ENCODE results near the gene RSAD1.

RSAD1 gene

DNA sequence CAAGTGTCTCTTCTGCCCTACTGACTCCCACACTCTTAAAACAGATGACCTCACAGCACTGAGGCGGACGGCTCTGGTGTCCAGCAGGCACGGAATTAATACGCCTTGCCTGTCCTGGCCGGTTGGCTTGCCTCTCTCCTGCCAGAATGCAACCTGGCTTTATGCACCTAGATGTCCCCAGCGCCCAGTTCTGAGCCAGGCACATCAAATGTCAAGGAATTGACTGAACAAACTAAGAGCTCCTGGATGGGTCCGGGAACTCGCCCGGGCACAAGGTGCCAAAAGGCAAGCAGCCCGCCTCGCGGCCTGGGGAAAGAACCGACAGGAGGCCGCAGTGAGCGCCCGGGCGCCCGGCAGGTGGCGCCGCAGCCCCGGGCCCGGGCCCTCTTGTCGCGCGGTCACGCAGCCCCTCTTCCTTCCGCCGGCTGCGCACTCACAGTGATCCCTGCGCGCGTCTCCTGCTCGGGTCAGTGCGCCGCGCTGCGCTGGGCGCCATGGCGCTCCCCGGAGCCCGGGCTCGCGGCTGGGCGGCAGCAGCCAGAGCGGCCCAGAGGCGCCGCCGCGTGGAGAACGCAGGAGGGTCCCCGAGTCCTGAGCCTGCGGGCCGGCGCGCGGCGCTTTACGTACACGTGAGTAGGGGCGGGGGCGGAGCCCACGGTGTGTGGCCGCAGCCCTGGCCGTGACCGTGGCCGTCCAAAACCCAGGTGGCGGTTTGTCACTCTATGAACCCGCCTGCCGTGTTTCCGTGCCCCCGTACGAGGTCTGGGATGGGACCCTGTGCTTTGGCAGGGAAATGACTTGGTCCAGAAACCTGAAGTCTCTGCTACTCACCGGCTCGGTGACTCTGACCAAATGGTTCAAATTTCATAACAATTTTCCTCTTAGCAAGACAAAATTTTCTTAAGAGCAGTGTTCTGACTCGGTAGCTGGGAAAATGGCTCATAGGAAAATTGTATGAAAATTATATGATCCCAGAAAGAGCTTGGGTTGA lies at the start of gene RSAD1:
RSAD1 (plus strand) TSS at position 470 of the 991 bp plus-strand sequence; CDS start at position 495, 25 bp downstream.
- peak within 1 kb of the TSS; percentile 12; the same call in 1 of the 2 replicates for H3K27ac ChIP-seq (ENCODE audit: low read depth, low read length)
- H3K4me1 ChIP-seq (ENCODE audit: control insufficient read depth, insufficient read depth, low read length, unreplicated experiment): no peaks in the 10 kb centered on the region
- no peaks in the 10 kb centered on the region for H3K36me3 ChIP-seq (ENCODE audit: insufficient read depth, low read length)
- peak within 1 kb of the TSS; percentile 85 for H3K4me3 ChIP-seq (ENCODE audit: low read depth, low read length)
- peak within 1 kb of the TSS; percentile 86 for H2AFZ ChIP-seq (ENCODE audit: low read length, unreplicated experiment)
- H3K27me3 ChIP-seq (ENCODE audit: insufficient read depth, low read length): no peaks in the 10 kb centered on the region
- H3K79me2 ChIP-seq (ENCODE audit: control insufficient read depth, insufficient read depth, low read length, unreplicated experiment): no peaks in the 10 kb centered on the region

DNA sequence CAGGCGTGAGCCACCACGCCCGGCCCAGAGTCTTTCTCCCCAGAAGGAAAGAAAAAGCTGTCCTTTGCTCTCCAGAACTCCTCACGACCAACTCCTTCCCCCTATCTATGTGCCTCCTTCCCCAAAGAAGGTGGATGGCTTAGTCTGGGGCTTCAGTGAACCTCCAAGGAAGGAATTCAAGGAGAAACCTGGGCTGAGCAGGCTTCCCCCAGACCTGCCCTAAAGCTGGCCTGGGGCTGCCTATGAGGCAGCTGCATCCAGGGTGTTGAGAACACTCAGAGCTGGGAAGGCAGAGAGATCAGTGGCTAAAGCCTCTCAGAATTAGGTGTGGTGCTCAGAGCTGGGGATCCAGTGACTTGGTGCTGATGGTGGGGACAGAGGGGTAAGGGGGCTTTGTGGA lies 48.9 kb upstream of the RSAD1 start:
- Histone ChIP-seq H2AFZ (ENCODE audit: low read length, unreplicated experiment) (no peak overlapping the region), H3K27ac (ENCODE audit: low read depth, low read length) (no peak overlapping the region), H3K27me3 (ENCODE audit: insufficient read depth, low read length) (no peaks in the 10 kb centered on the region), H3K4me3 (ENCODE audit: low read depth, low read length) (no peak overlapping the region), H3K4me1 (ENCODE audit: control insufficient read depth, insufficient read depth, low read length, unreplicated experiment) (peaks cover 16% of the 10 kb centered on the region), H3K79me2 (ENCODE audit: control insufficient read depth, insufficient read depth, low read length, unreplicated experiment) (peaks cover 30% of the 10 kb centered on the region), H3K36me3 (ENCODE audit: insufficient read depth, low read length) (no peaks in the 10 kb centered on the region)

DNA sequence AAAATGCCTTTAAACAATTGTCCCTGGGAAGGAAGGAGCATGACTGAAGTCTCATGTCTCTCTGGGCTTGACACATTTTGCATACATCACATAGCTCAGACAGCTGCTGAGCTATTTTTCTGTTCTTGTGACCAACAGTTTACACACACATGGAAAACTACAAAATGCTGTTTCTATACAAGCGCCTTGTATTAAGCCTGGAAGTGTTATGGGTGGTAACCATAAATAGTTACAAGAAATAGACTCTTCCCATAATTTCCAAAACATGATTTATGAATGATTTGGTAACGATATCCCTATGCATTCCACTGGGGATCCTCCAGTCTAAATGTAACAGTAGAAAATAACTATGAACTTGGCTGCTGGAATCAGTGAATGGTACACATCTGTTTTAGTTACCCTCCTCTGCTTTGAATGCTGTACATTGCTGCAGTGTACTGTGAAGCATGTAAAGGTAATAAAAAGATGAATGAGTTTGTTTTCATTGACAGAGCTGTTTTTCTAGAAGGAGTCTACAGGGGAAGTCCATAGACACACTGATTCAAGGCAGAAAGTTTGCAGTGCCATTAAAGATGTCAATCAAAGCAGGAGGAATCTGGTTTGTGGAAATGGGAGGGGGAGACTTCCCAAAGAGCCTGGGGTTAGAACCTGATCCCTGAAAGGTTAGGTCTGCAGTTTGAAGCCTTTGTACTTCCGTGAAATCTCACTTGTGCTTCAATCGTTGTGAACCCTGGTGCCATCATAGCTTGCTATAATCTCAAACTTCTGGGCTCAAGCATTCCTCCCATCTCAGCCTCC lies 47.6 kb upstream of the RSAD1 start:
- Histone ChIP-seq H3K27ac (ENCODE audit: low read depth, low read length) (no peak overlapping the region), H3K27me3 (ENCODE audit: insufficient read depth, low read length) (no peaks in the 10 kb centered on the region), H3K4me1 (ENCODE audit: control insufficient read depth, insufficient read depth, low read length, unreplicated experiment) (peaks cover 6% of the 10 kb centered on the region), H3K79me2 (ENCODE audit: control insufficient read depth, insufficient read depth, low read length, unreplicated experiment) (peaks cover 23% of the 10 kb centered on the region), H3K36me3 (ENCODE audit: insufficient read depth, low read length) (no peaks in the 10 kb centered on the region), H3K4me3 (ENCODE audit: low read depth, low read length) (no peak overlapping the region), H2AFZ (ENCODE audit: low read length, unreplicated experiment) (no peak overlapping the region)

DNA sequence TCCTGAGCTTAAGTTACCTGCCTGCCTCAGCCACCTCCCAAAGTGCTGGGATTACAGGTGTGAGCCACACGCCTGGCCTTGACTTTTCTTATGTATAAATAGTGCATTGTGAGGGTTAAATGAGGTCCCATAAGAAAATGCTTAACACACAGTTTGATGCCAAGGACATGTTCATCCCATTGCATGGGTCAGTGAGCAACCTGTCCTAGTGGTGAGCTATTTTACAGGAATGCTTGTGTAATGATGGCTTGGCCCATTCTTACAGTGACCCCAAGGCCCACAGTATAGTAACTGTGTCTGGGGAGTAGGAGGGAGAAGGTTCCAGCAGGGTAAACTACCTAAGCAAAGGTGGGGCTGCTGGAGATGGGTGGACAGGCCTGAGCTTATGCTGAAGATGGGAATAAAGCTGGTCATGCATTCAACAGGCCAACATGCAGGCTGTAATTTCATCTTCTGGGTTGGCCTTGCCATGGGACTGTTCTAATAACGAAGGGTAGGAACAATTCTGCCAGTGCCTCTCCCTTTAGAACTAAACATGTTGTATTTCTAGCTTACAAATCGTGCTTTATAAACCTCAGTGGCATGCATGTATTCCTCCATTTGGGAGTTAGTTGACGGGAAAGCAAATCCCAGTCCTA lies 46.4 kb upstream of the RSAD1 start:
- Histone ChIP-seq H2AFZ (ENCODE audit: low read length, unreplicated experiment) (no peak overlapping the region), H3K4me1 (ENCODE audit: control insufficient read depth, insufficient read depth, low read length, unreplicated experiment) (peaks cover 3% of the 10 kb centered on the region), H3K79me2 (ENCODE audit: control insufficient read depth, insufficient read depth, low read length, unreplicated experiment) (peaks cover 16% of the 10 kb centered on the region), H3K36me3 (ENCODE audit: insufficient read depth, low read length) (0 out of 2 replicates have a peak, but pooled peaks cover 4% of the 10 kb centered on the region), H3K27ac (ENCODE audit: low read depth, low read length) (no peak overlapping the region), H3K4me3 (ENCODE audit: low read depth, low read length) (no peak overlapping the region), H3K27me3 (ENCODE audit: insufficient read depth, low read length) (no peaks in the 10 kb centered on the region)

DNA sequence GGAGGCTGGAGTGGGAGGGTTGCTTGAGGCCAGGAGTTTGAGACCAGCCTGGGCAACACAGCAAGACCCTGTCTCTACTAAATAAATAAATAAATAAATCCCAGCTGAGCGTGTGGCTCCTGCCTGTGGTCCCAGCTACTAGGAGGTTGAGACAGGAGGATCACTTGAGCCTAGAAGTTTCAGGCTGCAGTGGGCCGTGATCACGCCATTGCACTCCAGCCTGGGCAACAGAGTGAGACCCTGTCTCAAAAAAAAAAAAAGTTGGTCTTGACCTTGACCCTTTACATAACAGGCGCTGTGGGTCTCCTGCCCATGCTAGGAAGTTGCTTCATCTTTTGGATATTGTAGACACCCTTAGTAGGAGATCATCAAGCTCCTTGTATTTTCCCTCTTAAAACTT lies 41.3 kb upstream of the RSAD1 start:
- Histone ChIP-seq H3K4me3 (ENCODE audit: low read depth, low read length) (no peak overlapping the region), H3K79me2 (ENCODE audit: control insufficient read depth, insufficient read depth, low read length, unreplicated experiment) (peaks cover 2% of the 10 kb centered on the region), H3K36me3 (ENCODE audit: insufficient read depth, low read length) (0 out of 2 replicates have a peak, but pooled peaks cover 4% of the 10 kb centered on the region), H3K27me3 (ENCODE audit: insufficient read depth, low read length) (no peaks in the 10 kb centered on the region), H3K27ac (ENCODE audit: low read depth, low read length) (no peak overlapping the region), H3K4me1 (ENCODE audit: control insufficient read depth, insufficient read depth, low read length, unreplicated experiment) (no peaks in the 10 kb centered on the region), H2AFZ (ENCODE audit: low read length, unreplicated experiment) (no peak overlapping the region)

DNA sequence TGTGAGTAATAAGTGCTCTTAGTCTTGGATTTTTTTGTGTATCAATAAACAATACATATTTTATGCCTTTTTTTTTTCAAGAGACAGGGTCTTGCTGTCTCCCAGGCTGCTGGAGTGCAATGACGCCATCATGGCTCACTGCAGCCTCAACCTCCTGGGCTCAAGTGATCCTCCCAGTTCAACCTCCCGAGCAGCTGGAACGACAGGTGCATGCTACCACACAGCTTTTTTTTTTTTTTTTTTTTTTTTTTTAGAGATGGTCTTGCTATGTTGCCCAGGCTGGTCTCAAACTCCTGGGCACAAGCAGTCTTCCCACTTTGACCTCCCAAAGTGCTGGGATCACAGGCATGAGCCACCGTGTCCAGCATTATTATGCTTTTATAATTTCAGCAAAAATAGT lies 39.7 kb upstream of the RSAD1 start:
- no peak overlapping the region for H3K27ac ChIP-seq (ENCODE audit: low read depth, low read length)
- no peak overlapping the region for H3K4me3 ChIP-seq (ENCODE audit: low read depth, low read length)
- H3K79me2 ChIP-seq (ENCODE audit: control insufficient read depth, insufficient read depth, low read length, unreplicated experiment): peaks cover 2% of the 10 kb centered on the region
- H3K27me3 ChIP-seq (ENCODE audit: insufficient read depth, low read length): no peaks in the 10 kb centered on the region
- peaks cover 8% of the 10 kb centered on the region for H3K4me1 ChIP-seq (ENCODE audit: control insufficient read depth, insufficient read depth, low read length, unreplicated experiment)
- 0 out of 2 replicates have a peak, but pooled peaks cover 4% of the 10 kb centered on the region for H3K36me3 ChIP-seq (ENCODE audit: insufficient read depth, low read length)
- H2AFZ ChIP-seq (ENCODE audit: low read length, unreplicated experiment): no peak overlapping the region

DNA sequence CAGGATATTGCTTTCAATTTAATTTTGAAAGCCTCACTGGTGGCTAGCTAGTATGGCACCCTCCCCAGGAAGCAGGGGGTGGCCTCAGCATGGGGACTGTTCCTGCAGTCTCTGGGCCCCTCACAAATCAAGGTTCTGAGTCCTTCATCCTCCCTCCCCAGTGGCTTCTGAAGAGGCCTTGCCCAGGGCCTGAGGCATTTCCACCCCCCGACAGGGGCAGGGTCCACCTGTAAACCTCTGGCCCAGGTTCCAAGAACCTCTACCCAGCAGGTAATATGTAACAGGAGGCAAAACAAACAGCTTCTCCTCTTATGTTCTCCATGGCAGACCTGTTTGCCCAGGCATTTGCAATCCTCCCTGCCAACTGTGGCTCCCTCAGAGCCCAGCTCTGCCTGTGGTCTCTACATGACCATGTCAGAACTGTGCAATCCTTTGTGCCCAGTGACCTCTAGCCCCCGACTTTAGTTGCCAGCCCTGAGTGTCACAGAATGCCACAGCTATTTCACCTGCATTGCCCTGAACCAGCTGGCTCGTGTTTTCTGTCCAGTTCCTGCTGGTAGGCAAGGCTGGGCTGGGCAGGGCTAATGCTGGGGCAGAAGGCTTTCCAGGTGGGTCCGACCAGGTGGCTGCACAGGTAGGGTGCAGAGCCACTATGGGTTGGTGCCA lies 38.4 kb upstream of the RSAD1 start:
- no peak overlapping the region for H3K4me3 ChIP-seq (ENCODE audit: low read depth, low read length)
- peaks cover 2% of the 10 kb centered on the region for H3K79me2 ChIP-seq (ENCODE audit: control insufficient read depth, insufficient read depth, low read length, unreplicated experiment)
- H3K4me1 ChIP-seq (ENCODE audit: control insufficient read depth, insufficient read depth, low read length, unreplicated experiment): peaks cover 8% of the 10 kb centered on the region
- no peaks in the 10 kb centered on the region for H3K27me3 ChIP-seq (ENCODE audit: insufficient read depth, low read length)
- no peak overlapping the region for H3K27ac ChIP-seq (ENCODE audit: low read depth, low read length)
- H2AFZ ChIP-seq (ENCODE audit: low read length, unreplicated experiment): no peak overlapping the region
- 0 out of 2 replicates have a peak, but pooled peaks cover 4% of the 10 kb centered on the region for H3K36me3 ChIP-seq (ENCODE audit: insufficient read depth, low read length)

DNA sequence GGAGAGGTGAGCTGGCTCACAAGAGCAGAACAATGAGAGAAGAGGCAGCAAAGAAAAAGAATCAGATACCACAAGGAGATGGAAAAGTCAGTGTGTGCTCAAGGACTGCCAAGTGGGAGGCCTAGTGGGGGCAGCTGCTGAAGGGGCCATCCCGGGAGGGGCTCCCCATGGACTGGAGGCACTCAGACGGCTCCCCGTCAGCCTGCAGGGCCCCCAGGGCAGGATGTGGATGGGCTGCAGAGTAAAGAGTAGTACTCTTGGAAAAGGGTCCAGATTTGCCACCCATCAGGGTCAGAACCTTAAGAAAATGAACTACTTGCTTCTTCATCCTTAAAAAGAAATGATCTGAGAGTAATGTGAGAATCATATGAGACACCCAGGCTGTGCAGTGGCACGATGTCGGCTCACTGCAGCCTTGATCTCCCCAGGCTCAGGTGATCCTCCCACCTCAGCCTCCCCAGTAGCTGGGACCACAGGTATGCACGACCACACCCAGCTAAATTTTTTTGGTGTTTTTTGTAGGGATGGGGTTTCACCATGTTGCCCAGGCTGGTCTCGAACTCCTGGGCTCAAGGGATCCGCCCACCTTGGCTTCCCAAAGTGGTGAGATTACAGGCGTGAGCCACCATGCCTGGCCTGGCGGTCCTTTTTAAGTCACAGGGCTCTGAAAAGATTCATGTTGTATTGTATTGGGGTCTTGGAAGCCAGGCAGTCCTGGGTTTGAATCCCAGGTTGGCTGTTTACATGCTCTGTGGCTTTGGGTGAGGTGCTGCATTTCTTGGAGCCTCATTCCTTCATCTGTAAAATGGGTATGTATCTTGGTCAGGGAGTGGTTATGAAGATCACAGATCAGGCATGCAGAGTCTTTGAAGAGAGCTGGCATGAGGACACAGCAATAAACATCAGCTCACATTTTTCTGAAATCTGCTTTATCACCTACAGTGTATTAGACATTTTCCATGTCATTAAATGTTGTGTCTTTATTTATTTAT lies 37.5 kb upstream of the RSAD1 start:
- no peaks in the 10 kb centered on the region for H3K27me3 ChIP-seq (ENCODE audit: insufficient read depth, low read length)
- H3K27ac ChIP-seq (ENCODE audit: low read depth, low read length): no peak overlapping the region
- H3K36me3 ChIP-seq (ENCODE audit: insufficient read depth, low read length): 0 out of 2 replicates have a peak, but pooled peaks cover 4% of the 10 kb centered on the region
- no peak overlapping the region for H3K4me3 ChIP-seq (ENCODE audit: low read depth, low read length)
- peaks cover 2% of the 10 kb centered on the region for H3K79me2 ChIP-seq (ENCODE audit: control insufficient read depth, insufficient read depth, low read length, unreplicated experiment)
- no peak overlapping the region for H2AFZ ChIP-seq (ENCODE audit: low read length, unreplicated experiment)
- peaks cover 8% of the 10 kb centered on the region for H3K4me1 ChIP-seq (ENCODE audit: control insufficient read depth, insufficient read depth, low read length, unreplicated experiment)

DNA sequence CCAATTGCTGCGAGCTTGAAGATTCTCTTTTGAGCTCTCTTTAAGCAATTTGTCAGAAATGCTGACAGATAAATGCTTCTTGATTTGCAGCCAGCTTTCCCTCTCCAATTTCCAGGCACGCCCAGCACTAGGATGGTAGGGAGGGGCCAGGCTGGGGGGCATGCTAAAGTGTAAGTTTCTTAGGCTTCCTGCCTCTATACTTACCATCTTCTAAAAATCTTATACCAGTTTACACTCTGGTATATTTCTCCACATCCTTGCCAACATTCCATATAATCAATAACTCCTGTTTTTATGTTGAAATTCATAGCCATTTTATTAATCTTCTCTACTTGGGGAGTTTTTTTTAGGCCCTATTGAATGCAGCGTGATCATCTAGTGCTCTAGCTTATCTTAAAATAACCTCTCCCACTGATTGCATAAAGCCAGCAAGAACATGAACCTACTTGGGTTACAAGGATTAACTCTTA lies 35.1 kb upstream of the RSAD1 start:
- H3K79me2 ChIP-seq (ENCODE audit: control insufficient read depth, insufficient read depth, low read length, unreplicated experiment): no peaks in the 10 kb centered on the region
- no peaks in the 10 kb centered on the region for H3K27me3 ChIP-seq (ENCODE audit: insufficient read depth, low read length)
- no peaks in the 10 kb centered on the region for H3K36me3 ChIP-seq (ENCODE audit: insufficient read depth, low read length)
- no peak overlapping the region for H3K4me3 ChIP-seq (ENCODE audit: low read depth, low read length)
- H2AFZ ChIP-seq (ENCODE audit: low read length, unreplicated experiment): no peak overlapping the region
- peaks cover 8% of the 10 kb centered on the region for H3K4me1 ChIP-seq (ENCODE audit: control insufficient read depth, insufficient read depth, low read length, unreplicated experiment)
- no peak overlapping the region for H3K27ac ChIP-seq (ENCODE audit: low read depth, low read length)

Data from ACC112 (cell line).